ENCODE data around the gene SLC12A7. TPM values are rescaled to one million over a fixed set of nuclear protein-coding genes. Genes with fewer than 3 reads are reported as not detected.

Gene SLC12A7
- total and polyA plus RNA-seq, 2 of the 13 experiments (the other 11 are each of a cell fraction or from before 2014, with no cell fraction given): 14.0 to 18.5 TPM

DNA sequence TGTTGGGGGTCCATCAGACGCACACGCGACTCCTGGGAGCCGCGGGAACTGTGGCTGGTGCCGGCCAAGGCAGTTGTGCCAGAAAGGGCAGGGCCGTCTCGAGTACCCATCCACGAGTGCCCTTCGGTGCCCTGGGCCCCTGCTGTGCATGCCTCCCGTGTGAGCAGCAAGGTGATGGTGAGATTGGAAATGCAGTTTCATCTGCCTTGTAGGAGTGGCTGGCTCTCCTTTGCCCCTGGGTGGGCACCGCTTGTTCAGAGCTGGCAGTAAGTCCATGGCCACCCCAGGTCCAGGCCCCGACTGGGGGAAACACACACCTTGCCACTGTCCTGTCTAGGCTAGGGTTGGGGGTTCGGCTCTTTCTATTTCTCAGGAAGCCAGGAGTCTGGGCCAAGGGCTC, 97.5 kb downstream of the SLC12A7 start:
- ATAC-seq: no peak
- no CpG with 5 or more reads among the region's 14 CpGs for WGBS (ENCODE audit: low lambda C conversion rate)
- intact Hi-C loops (cut with micrococcal nuclease; ENCODE audit: unreplicated experiment): no loop called here
- no peak overlapping the region for H3K4me2 ChIP-seq (ENCODE audit: low read depth, low read length)
- FAIRE-seq: no peak
- POLR2A ChIA-PET: no interaction called here
- H3K9ac ChIP-seq (ENCODE audit: insufficient read depth, low read depth, low read length): no peak overlapping the region
- no peak for DNase-seq (ENCODE audit: low spot score)
- in situ Hi-C loops (cut with HindIII; ENCODE audit: extremely low pct_ligation_motif_present, low pct_unique_long_range_greater_than_20kb): no loop called here
- H3K27me3 ChIP-seq (ENCODE audit: control insufficient read depth in 1 of 2, insufficient read depth in 2 of 2, low read length in 2 of 2): peaks cover 2 to 8% of the 10 kb centered on the region in 2 experiments; a peak in 2 of 5 replicates
- peaks cover 18% of the 10 kb centered on the region for H3K4me1 ChIP-seq (ENCODE audit: insufficient read depth, low read length)
- H2AFZ ChIP-seq (ENCODE audit: low read length): no peak overlapping the region
- H3K36me3 ChIP-seq (replicated peaks in 1 of 2; ENCODE audit: control insufficient read depth in 1 of 2, insufficient read depth in 2 of 2, low read length in 2 of 2): no peaks in the 10 kb centered on the region
- H4K20me1 ChIP-seq (ENCODE audit: insufficient read depth, low read length): no peaks in the 10 kb centered on the region
- H3K4me3 ChIP-seq (replicated peaks in 1 of 3; ENCODE audit: insufficient read depth in 1 of 3, low read depth in 2 of 3, low read length in 3 of 3): no peak overlapping the region
- H3K27ac ChIP-seq (ENCODE audit: extremely low read length, insufficient read depth, low read length): no peak overlapping the region
- H3K79me2 ChIP-seq (ENCODE audit: insufficient read depth, low read length): no peaks in the 10 kb centered on the region
- no peaks in the 10 kb centered on the region for H3K9me3 ChIP-seq (ENCODE audit: low read length)
- BruUV-seq (replicated peaks): no TSS peak
- CTCF ChIA-PET (ENCODE audit: low intra/inter-chr PET ratio, low total read pairs): no interaction called here
- TF ChIP-seq, protein P1, sequence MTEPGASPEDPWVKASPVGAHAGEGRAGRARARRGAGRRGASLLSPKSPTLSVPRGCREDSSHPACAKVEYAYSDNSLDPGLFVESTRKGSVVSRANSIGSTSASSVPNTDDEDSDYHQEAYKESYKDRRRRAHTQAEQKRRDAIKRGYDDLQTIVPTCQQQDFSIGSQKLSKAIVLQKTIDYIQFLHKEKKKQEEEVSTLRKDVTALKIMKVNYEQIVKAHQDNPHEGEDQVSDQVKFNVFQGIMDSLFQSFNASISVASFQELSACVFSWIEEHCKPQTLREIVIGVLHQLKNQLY (CRISPR knock-in tag; IDR thresholded peaks at IDR 0.05): no peak
- TF ChIP-seq SRSF4 (IDR thresholded peaks at IDR 0.05; ENCODE audit: low read depth, low read length, poor library complexity, severe bottlenecking): no peak
- TF ChIP-seq ZNF12 (CRISPR knock-in tag; IDR thresholded peaks at IDR 0.05): no peak
- TF ChIP-seq JUN (CRISPR knock-in tag; IDR thresholded peaks at IDR 0.05): no peak
- no peak for TF ChIP-seq FLYWCH1 (CRISPR knock-in tag; IDR thresholded peaks at IDR 0.05)
- TF ChIP-seq ZNF780A (CRISPR knock-in tag; IDR thresholded peaks at IDR 0.05): no peak
- no peak for TF ChIP-seq BORCS8-MEF2B (CRISPR knock-in tag; IDR thresholded peaks at IDR 0.05)
- TF ChIP-seq, protein P2, sequence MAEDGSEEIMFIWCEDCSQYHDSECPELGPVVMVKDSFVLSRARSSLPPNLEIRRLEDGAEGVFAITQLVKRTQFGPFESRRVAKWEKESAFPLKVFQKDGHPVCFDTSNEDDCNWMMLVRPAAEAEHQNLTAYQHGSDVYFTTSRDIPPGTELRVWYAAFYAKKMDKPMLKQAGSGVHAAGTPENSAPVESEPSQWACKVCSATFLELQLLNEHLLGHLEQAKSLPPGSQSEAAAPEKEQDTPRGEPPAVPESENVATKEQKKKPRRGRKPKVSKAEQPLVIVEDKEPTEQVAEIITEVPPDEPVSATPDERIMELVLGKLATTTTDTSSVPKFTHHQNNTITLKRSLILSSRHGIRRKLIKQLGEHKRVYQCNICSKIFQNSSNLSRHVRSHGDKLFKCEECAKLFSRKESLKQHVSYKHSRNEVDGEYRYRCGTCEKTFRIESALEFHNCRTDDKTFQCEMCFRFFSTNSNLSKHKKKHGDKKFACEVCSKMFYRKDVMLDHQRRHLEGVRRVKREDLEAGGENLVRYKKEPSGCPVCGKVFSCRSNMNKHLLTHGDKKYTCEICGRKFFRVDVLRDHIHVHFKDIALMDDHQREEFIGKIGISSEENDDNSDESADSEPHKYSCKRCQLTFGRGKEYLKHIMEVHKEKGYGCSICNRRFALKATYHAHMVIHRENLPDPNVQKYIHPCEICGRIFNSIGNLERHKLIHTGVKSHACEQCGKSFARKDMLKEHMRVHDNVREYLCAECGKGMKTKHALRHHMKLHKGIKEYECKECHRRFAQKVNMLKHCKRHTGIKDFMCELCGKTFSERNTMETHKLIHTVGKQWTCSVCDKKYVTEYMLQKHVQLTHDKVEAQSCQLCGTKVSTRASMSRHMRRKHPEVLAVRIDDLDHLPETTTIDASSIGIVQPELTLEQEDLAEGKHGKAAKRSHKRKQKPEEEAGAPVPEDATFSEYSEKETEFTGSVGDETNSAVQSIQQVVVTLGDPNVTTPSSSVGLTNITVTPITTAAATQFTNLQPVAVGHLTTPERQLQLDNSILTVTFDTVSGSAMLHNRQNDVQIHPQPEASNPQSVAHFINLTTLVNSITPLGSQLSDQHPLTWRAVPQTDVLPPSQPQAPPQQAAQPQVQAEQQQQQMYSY (CRISPR knock-in tag; IDR thresholded peaks at IDR 0.05): no peak
- no peak for TF ChIP-seq RORA (CRISPR knock-in tag; IDR thresholded peaks at IDR 0.05)
- TF ChIP-seq TARDBP (CRISPR knock-in tag; IDR thresholded peaks at IDR 0.05): no peak
- no peak for TF ChIP-seq ZNF280B (CRISPR knock-in tag; IDR thresholded peaks at IDR 0.05; ENCODE audit: borderline replicate concordance)
- TF ChIP-seq ELF1 (CRISPR knock-in tag; IDR thresholded peaks at IDR 0.05): no peak
- no peak for TF ChIP-seq ZNF746 (CRISPR knock-in tag; IDR thresholded peaks at IDR 0.05)
- TF ChIP-seq POGZ (CRISPR knock-in tag; IDR thresholded peaks at IDR 0.05): no peak
